HEK293 (cell line): ENCODE results near the gene EFHC1.

Experiments
- CTCF ChIA-PET: fragments of 350-600 bp; formaldehyde crosslinking; extraction: SDS; loops from one replicate; lab custom pipeline; 2021; ENCODE audit warnings: antibody characterized with exemption; lab: Yijun Ruan, JAX
- POLR2A ChIA-PET: fragments of 300-600 bp; formaldehyde crosslinking; extraction: SDS; loops from one replicate; lab custom pipeline; 2020; ENCODE audit warnings: antibody characterized with exemption, inconsistent platforms; lab: Yijun Ruan, JAX
- H3K27ac ChIP-seq: fragments of 200-500 bp; sonication (Bioruptor generic); 2 replicates; pipeline ENCODE4 v1.5.1; 2014; ENCODE audit warnings: low read depth, low read length, control low read depth, inconsistent platforms; ENCODE audit errors: extremely low read depth
- H3K36me3 ChIP-seq, 2 experiments: fragments of 200-500 bp in 1 of 2; sonication (Bioruptor generic) in 1 of 2; 1 replicate in 1 of 2; 2 replicates in 1 of 2; pipeline ENCODE4 v1.5.1; 2014 to 2017; ENCODE audit warnings: inconsistent platforms in 2 of 2, low read length in 2 of 2; ENCODE audit not compliant: control insufficient read depth in 2 of 2, insufficient read depth in 1 of 2
- H3K4me1 ChIP-seq: fragments of 200-500 bp; sonication (Bioruptor generic); 2 replicates; pipeline ENCODE4 v1.5.1; 2014; ENCODE audit warnings: mild to moderate bottlenecking, low read length, inconsistent platforms; ENCODE audit not compliant: control insufficient read depth, insufficient read depth
- H3K4me3 ChIP-seq: 2 replicates; pipeline ENCODE4 v1.5.1; 2011; ENCODE audit warnings: low read depth, mild to moderate bottlenecking, control low read depth, low read length, moderate library complexity
- H3K9me3 ChIP-seq: fragments of 200-500 bp; sonication (Bioruptor generic); 2 replicates; pipeline ENCODE4 v1.5.1; 2014; ENCODE audit warnings: low read depth, low read length, inconsistent platforms; ENCODE audit not compliant: control insufficient read depth, insufficient read depth
- CTCF ChIP-seq: fragments of 450-650 bp; formaldehyde crosslinking; IDR thresholded peaks from 2 replicates; pipeline ENCODE4 v1.5.1; 2016; ENCODE audit warnings: missing biosample characterization, missing genetic modification characterization
- EGR2 ChIP-seq: fragments of 450-650 bp; formaldehyde crosslinking; IDR thresholded peaks from 2 replicates; pipeline ENCODE4 v1.5.1; 2016; ENCODE audit warnings: low read depth, missing biosample characterization, missing genetic modification characterization
- GLIS1 ChIP-seq: fragments of 450-650 bp; formaldehyde crosslinking; IDR thresholded peaks from 2 replicates; pipeline ENCODE4 v1.5.1; 2016; ENCODE audit warnings: missing biosample characterization, missing genetic modification characterization
- KLF16 ChIP-seq: fragments of 450-650 bp; formaldehyde crosslinking; IDR thresholded peaks from 2 replicates; pipeline ENCODE4 v1.5.1; 2017; ENCODE audit warnings: missing biosample characterization, missing genetic modification characterization
- MZF1 ChIP-seq: fragments of 450-650 bp; formaldehyde crosslinking; IDR thresholded peaks from 2 replicates; pipeline ENCODE4 v1.5.1; 2017; ENCODE audit warnings: missing biosample characterization, missing genetic modification characterization, borderline replicate concordance
- TRIM28 ChIP-seq: IDR thresholded peaks from 2 replicates; pipeline ENCODE4 v1.6.1; 2011; ENCODE audit warnings: low read length, control low read depth, borderline replicate concordance
- ZBTB11 ChIP-seq: fragments of 450-650 bp; formaldehyde crosslinking; conservative IDR thresholded peaks from 2 replicates; pipeline ENCODE4 v1.5.1; 2016; ENCODE audit warnings: low read depth, missing biosample characterization, missing genetic modification characterization
- ZBTB26 ChIP-seq: fragments of 450-650 bp; formaldehyde crosslinking; optimal IDR thresholded peaks from 2 replicates; pipeline ENCODE3; 2016; ENCODE audit warnings: missing biosample characterization, mild to moderate bottlenecking, missing genetic modification characterization
- ZBTB8A ChIP-seq: fragments of 450-650 bp; formaldehyde crosslinking; IDR thresholded peaks from 2 replicates; pipeline ENCODE4 v1.5.1; 2016; ENCODE audit warnings: missing biosample characterization, missing genetic modification characterization
- ZFHX2 ChIP-seq: fragments of 450-650 bp; formaldehyde crosslinking; conservative IDR thresholded peaks from 2 replicates; pipeline ENCODE4 v1.5.1; 2016; ENCODE audit warnings: missing biosample characterization, missing genetic modification characterization
- ZNF140 ChIP-seq: fragments of 450-650 bp; formaldehyde crosslinking; IDR thresholded peaks from 2 replicates; pipeline ENCODE4 v1.5.1; 2016; ENCODE audit warnings: missing biosample characterization, missing genetic modification characterization
- ZNF18 ChIP-seq: fragments of 450-650 bp; formaldehyde crosslinking; IDR thresholded peaks from 2 replicates; pipeline ENCODE4 v1.5.1; 2016; ENCODE audit warnings: missing biosample characterization, missing genetic modification characterization
- ZNF202 ChIP-seq: fragments of 450-650 bp; formaldehyde crosslinking; IDR thresholded peaks from 2 replicates; pipeline ENCODE4 v1.5.1; 2016; ENCODE audit warnings: missing biosample characterization, missing genetic modification characterization, borderline replicate concordance
- ZNF239 ChIP-seq: fragments of 450-650 bp; formaldehyde crosslinking; IDR thresholded peaks from 2 replicates; pipeline ENCODE4 v1.5.1; 2016; ENCODE audit warnings: missing biosample characterization, missing genetic modification characterization
- ZNF48 ChIP-seq: fragments of 450-650 bp; formaldehyde crosslinking; IDR thresholded peaks from 2 replicates; pipeline ENCODE4 v1.5.1; 2016; ENCODE audit warnings: missing biosample characterization, missing genetic modification characterization
- ZNF514 ChIP-seq: fragments of 450-650 bp; formaldehyde crosslinking; IDR thresholded peaks from 2 replicates; pipeline ENCODE4 v1.5.1; 2016; ENCODE audit warnings: missing biosample characterization, missing genetic modification characterization
- ZNF624 ChIP-seq: fragments of 450-650 bp; formaldehyde crosslinking; IDR thresholded peaks from 2 replicates; pipeline ENCODE4 v1.5.1; 2017; ENCODE audit warnings: missing biosample characterization, missing genetic modification characterization
- ZNF654 ChIP-seq: fragments of 450-650 bp; formaldehyde crosslinking; IDR thresholded peaks from 2 replicates; pipeline ENCODE4 v1.5.1; 2016; ENCODE audit warnings: low read depth, missing biosample characterization, missing genetic modification characterization
- ZNF670 ChIP-seq: fragments of 450-650 bp; formaldehyde crosslinking; IDR thresholded peaks from 2 replicates; pipeline ENCODE4 v1.5.1; 2016; ENCODE audit warnings: missing biosample characterization, missing genetic modification characterization, low read depth
- ZNF704 ChIP-seq: fragments of 450-650 bp; formaldehyde crosslinking; IDR thresholded peaks from 2 replicates; pipeline ENCODE4 v1.5.1; 2016; ENCODE audit warnings: missing biosample characterization, missing genetic modification characterization

Gene EFHC1

GRCh38 chr6:52494298-52495072 lies 74.3 kb downstream of the EFHC1 start (continued):
- TF ChIP-seq ZBTB26 (tag by site-specific recombination), result peak; percentile 9
- no peak for TF ChIP-seq KLF16 (tag by site-specific recombination)
- TF ChIP-seq ZNF18 (tag by site-specific recombination), result no peak
- TF ChIP-seq ZNF670 (tag by site-specific recombination), result no peak
- no peak for TF ChIP-seq ZBTB11 (tag by site-specific recombination)
- no peak for TF ChIP-seq ZNF202 (tag by site-specific recombination)

- Histone ChIP-seq H3K9me3 (no peaks in the 10 kb centered on the region), H3K4me1 (peaks cover 10% of the 10 kb centered on the region), H3K36me3 (peaks cover 0 to 4% of the 10 kb centered on the region in 2 experiments; a peak in 1 of 3 replicates), H3K4me3 (no peak overlapping the region), H3K27ac (no peak overlapping the region)
- POLR2A ChIA-PET, result interaction anchor here (0.8 to 1.0 kb wide), 2 partner anchors 76 to 81 kb away, joined by 3 to 5 read pairs; partner anchors contain the start of genes EFHC1 and TRAM2
- TF ChIP-seq ZBTB8A (tag by site-specific recombination) (no peak), ZNF514 (no peak), CTCF (tag by site-specific recombination) (no peak), ZNF48 (no peak), ZNF654 (tag by site-specific recombination) (peak; percentile 43), EGR2 (tag by site-specific recombination) (peak; percentile 52; the same call in 1 of the 2 replicates), ZFHX2 (tag by site-specific recombination) (peak; percentile 44; the same call in 1 of the 2 replicates), ZNF140 (tag by site-specific recombination) (no peak), GLIS1 (tag by site-specific recombination) (no peak), TRIM28 (no peak), ZNF239 (tag by site-specific recombination) (no peak), ZNF624 (tag by site-specific recombination) (no peak), ZNF704 (no peak), MZF1 (tag by site-specific recombination) (no peak)
- TF ChIP-seq, all 188 proteins: peak for 3
- CTCF ChIA-PET, result interaction anchor here (0.5 to 1.8 kb wide), 11 partner anchors 19 to 754 kb away, joined by 3 to 10 read pairs (median 4); no protein-coding TSS in a partner anchor
Observed at GRCh38 chr6:52495922-52496321, 75.8 kb downstream of the EFHC1 start.
